NCI-H146 (cell line): ENCODE data around the gene SCG5.

Experiments
- DNase-seq: peaks from one replicate; lab custom pipeline; 2025; lab: John Stamatoyannopoulos, UW

SCG5 gene

GRCh38 chr15:32691689-32692038, 50.2 kb downstream of the SCG5 start:
- DNase-seq, result no peak

DNA sequence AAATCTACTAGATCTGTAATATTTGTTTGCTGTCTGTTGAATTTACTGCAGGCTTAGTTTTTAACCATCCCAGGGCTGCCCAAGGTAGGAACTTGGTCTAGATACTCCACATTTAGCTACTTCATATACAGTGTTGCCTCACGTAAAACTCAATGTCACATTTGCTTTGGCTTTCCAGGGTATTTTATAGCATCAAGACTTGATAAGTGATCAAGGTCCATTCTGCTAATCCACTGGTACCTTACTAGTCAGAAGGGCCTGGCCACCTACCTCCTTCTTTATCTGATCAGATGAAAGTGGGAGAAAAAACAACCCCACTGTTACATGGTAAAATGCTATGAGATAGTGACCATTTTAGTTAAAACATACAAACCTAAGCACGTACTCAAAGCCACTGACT, 50.8 kb downstream of the SCG5 start:
- no peak for DNase-seq

DNA sequence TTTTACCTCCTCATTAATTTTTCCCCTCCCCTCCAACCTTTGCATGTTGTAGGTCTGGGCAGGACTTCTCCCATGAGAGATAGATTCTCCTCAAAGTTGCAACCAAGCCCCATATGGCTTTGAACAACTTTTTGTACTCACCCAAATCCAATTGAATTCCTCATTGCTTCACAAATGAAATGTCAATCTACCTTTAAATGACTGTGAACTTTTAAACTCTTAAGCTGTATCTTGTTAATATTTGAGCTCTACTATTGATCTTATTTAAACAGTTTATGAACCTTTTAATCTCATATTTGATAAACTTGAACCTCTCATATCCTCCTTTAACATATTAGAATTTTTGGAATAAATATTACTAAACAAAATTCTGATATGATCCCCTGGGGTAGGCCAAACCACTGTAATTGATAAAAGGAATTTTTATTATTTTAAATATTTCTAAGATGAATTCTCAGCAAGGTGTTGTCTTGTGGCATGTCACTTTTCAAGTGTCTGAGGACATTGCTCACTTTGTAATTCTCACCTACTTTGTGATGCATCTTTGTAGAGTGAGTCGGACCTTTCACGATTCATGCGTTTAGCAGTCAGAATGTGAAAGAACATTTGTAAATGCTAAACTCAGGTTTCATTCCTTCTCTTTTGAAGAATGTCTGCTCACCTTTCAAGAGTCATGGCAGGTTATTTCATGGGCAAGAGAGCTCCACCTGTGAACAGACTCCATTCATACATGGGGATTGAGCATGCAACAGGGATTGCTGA, 52.9 kb downstream of the SCG5 start:
- DNase-seq, result no peak

GRCh38 chr15:32698773-32699390, 57.4 kb downstream of the SCG5 start:
- DNase-seq, result no peak

- DNase-seq, result no peak
Measured at GRCh38 chr15:32700501-32701150, 59.1 kb downstream of the SCG5 start.

GRCh38 chr15:32701863-32702262, 60.4 kb downstream of the SCG5 start:
- DNase-seq, result no peak

DNA sequence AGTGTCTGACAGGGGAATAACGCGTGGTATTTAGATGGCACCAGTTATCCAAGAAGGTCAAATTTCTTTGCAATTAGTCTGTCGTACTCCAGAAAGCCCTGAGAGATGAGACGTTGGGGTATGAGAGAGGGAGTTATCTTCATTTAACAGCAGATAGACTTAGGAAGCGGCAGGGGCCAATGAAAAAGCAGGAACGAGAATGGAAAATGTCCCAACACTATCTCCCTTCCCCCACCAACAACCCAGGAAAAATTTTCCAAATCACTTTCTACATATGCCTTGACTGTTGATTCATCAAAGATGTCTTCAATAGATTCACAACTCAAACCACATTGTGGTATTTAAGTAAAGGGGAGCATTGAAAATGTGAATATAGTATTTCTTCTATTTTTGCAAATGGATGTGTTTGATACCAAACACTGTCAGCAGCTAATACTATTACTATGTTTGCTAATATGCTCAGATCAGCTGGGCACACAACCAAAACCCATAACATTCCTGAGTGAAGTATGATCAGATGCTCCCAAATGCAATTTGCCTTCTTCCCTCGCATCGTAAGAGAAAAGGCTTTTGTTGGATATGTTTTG, 63.0 kb downstream of the SCG5 start:
- no peak for DNase-seq

- no peak for DNase-seq
Measured at GRCh38 chr15:32705446-32705845, 63.9 kb downstream of the SCG5 start.

DNA sequence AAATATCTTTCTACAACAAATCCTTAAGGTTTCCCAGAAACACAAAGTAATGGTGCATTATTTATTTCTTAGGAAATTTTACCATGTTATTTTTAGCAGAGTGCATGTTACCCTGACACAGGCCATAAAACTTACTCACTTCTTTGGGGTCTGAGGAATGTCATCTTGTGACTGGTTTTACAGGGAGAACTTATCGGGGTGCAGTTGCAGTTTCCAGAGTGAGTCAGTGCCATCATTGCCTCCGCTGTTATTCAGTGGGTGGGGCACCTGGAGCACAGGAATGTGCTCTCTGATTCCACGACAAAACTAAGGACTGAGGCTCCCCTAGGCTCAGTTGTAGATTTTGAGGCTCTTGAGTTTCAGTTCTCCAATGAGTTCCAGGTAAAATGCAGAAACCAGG, 65.2 kb downstream of the SCG5 start:
- no peak for DNase-seq

DNA sequence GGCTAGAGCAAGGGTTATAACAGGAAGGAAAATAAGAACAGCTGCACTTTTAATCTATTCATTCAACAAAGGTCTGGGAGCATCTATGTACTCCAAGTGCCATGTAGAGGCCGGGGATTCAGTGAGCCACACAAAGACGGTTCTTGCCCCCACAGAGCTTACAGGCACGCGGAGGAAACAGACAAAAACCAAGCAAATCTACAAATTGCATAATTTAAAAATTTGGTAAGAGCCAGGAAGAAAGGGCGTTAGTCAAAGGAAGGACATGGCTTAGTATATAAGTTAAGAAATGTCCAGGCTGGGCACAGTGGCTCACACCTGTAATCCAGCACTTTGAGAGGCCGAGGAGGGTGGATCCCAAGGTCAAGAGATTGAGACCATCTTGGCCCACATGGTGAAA, 65.9 kb downstream of the SCG5 start:
- no peak for DNase-seq

GRCh38 chr15:32709295-32710033, 68.0 kb downstream of the SCG5 start:
- no peak for DNase-seq

GRCh38 chr15:32715276-32715675, 73.8 kb downstream of the SCG5 start:
- DNase-seq, result no peak

DNA sequence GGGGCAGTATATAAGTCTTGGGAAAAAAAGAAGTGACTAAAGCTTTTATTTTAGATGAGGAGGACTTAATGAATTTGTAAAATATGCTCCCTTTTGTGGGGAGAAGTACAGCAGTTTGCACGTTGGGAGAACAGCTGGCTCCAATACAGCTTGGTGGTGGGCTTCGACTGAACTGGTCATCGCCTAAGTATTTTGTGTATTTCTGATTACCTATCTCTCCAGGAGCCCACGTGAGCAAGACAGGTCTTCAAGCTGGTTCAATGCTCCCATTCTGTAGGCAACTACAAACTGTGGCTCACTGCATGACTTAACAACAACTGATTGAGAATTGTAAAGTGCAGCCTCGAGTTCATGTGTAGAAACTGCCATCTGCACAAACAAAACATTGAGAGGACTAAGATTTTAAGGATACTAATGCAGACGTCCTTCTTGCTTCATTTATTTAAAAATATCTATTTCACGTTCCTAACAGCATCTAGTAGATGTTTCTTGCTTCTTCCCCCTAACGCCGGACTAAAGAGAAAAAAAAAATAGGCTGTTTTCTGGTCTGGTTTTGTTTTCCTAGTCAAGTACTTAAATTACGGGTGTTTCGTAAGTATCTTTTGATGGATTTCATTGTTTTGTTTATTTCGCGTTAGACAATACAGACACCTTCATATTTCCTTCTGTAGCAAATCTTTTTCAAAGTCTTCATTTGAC, 74.9 kb downstream of the SCG5 start:
- DNase-seq, result no peak

GRCh38 chr15:32716915-32717425, 75.5 kb downstream of the SCG5 start:
- no peak for DNase-seq

- DNase-seq, result no peak
Measured at GRCh38 chr15:32717426-32718226, 76.1 kb downstream of the SCG5 start, which contains the start of gene GREM1. Gene GREM1 (plus strand): TSS chr15:32718004. CDS start chr15:32730691, 12,687 bp downstream.

DNA sequence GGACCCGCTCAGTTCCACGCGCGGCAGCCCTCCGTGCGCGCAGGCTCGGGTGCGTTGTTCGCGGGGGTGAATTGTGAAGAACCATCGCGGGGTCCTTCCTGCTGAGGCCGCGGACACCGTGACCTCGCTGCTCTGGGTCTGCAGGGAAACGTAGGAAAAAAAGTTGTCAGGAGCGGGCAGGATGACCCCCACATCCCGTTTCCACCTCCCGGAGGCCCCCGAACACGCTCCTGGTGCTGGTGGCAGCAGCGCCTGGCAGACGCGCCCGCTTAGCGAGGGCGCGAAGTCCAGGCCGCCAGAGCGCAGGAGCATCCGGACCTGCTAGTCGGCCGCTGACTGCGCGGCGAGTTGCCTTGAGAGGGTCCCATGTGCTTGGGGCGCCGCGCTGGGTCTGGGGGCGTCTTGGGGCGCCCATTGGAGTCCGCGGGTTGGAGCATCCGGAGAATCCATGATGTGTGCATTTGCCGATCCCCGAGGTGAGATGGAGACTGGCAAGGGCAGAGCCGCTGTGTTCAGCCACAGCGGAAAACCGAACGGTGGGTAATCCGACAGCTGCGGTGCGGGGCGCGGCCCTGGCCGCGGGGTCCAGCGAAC, 76.8 kb downstream of the SCG5 start:
- DNase-seq, result no peak

DNA sequence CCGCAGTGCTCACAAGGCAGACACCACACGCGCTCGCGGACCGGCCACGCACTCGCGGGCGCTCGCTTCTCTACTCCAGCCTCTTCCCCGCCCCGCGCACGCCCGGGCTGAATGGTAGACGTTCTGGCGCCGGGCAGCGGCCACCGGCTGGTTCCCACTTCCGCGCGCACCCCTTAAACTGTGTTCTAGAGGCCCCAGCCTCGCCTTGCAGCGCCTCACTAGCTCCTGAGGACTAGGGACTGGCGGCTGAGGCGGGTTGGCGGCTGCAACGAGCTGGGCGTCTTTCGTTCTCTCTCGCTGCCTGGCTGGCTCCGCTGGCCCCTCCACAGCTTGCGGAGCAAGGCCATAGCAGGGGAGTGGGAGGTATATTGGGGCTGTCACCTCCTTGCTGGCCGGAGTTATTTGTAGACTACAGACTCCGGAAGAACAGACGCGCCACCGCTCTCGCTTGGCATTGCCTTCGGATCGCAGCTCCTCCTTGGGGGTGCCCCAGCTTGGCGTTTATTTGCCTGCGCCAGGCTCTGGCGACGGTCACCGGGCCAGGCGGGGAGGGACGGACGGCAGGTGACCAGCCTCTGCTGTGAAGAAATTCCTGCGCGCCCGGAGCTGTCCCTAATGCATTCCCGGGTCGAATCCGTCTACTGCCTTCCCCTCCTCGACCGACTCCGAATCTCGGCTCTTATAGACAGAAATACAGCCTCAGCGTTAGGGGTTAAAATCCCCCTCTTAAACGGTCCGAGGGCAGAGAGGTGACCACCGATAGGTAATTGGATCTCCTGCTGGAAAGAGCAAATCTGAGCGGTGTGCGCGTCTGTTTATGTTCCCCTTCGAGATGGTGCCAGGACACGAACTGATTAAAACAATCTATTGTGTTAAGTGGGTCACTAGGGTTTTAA, 77.6 kb downstream of the SCG5 start:
- DNase-seq, result no peak

DNA sequence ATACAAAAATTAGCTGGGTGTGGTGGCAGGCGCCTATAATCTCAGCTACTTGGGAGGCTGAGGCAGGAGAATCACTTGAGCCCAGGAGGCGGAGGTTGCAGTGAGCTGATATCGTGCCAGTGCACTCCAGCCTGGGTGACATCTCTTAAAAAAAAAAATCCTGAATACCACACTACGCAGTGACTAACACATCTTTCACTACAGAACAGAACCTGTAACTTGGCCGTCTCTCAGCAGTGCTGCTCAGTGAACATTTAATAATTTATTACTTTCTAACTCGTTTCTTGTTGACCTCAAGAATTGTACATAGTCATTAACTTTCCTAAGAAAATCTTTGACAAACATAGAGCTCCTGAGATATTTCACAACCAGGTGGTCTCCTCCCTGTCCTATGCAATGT, 80.1 kb downstream of the SCG5 start:
- DNase-seq, result no peak

DNA sequence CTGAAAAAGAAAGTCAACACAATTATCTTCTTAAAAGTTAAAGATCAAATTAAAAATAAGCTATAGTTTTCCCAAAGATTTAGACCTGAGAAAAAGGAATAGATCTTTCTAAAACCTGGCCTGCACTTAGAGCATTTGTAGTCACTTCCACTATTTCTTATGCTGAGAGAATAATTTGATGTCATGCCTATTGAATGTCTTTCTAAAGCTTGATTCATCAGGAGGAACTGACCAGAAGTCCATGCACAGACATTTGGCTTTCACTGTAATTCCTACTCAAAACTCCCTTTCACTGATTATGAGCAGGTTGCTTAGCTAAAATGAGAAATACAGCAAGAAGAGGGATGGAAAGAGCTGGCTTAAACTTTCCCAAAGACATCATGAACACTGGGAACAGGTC, 80.6 kb downstream of the SCG5 start:
- DNase-seq, result no peak
